NCI-H128 (cell line): Measurements from ENCODE around the gene GPRC5A.

ENCODE experiments used
- DNase-seq: peaks from one replicate; lab custom pipeline; 2025; ENCODE audit not compliant: unreplicated experiment; lab: John Stamatoyannopoulos, UW

Gene GPRC5A

GRCh38 chr12:12885096-12885792 is 6.1 kb upstream of the GPRC5A start:
- DNase-seq: no peak

DNA sequence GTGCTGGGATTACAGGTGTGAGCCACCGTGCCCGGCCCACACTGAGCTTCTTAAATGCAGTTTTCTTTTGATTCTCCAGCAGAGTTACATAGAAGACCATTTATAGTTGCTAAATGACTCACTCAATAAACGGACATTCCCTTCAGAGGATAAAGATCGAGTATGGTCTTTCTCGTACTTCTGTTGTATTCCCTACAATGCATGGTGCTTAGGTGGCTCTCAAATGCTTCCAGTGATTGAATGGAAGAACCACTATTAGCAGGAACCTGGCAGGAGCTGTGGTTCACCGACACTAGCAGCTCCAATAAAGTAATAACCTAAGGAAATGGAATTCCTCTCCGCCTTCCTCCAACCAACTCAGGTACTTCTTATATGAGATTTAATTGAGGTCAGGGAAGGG is 3.9 kb upstream of the GPRC5A start:
- no peak for DNase-seq

GRCh38 chr12:12889701-12890100 is 1.7 kb upstream of the GPRC5A start:
- DNase-seq: no peak

- DNase-seq: peak; percentile 48
These were observed 751 bp upstream of the GPRC5A start for GRCh38 chr12:12890543-12891079.

DNA sequence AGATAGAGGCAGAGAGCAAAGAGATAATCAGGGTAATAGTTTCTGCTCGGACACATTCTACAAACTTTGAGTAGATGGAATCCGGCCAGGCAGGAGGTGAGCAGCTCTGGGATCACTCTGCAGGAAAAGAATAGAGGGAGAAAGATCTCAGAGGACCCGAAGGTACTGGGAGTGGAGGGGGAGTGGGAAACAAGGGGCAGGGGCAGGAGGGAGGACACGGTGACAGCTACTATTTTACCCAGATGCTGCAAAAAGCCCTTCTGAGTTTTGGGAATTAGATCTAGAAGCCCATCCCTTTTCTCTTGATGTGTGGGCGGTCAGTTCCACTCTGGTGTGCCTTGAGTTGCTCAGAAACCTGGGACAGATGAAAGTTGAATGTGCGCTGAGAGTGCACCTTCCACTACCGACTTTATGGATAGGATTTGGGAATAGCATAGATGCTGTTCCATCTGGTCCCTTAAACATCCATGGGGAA is 556 bp downstream of the GPRC5A start:
- no peak for DNase-seq

DNA sequence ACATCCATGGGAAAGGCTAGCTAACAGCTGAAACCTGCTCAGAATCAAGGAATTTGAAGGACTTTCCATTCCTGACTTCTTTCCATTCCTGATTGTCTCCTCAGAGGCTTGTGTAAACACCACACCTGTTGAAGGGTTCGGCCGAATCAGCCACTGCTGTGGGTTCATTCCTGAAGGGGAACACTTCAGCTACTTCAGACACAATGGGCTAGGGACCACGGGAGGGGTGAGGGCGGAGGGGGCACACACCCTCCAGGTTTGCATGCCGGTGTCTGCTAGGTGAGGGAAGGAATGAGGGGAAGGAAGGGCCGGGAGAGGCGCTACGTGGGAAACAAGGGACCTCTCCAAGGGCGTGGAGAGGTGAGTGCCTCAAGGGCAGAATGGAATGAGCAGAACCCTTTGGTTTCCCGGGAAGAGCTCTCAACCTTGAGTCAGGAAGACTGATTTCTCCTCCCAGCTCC is 1.3 kb downstream of the GPRC5A start:
- DNase-seq: no peak

GRCh38 chr12:12893438-12893837 is 2.1 kb downstream of the GPRC5A start:
- no peak for DNase-seq

DNA sequence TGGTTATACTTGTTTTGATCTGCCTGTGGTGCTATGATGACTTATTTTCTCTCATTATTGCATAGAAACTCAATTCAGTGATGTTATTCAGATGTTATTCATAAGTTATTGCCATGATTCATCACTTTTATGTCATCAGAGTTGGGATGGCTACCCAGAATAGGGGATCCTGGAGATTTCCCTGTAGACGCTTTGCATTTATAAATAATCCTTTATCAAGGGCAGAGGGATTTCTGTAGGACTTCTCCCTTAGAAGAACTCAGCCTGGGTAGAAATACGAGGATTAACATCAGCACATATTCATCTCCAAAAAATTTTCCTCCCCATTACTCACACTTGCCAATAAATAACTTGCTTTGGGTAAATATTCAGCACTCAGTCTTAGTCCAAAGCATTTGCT is 4.9 kb downstream of the GPRC5A start:
- DNase-seq: no peak

DNA sequence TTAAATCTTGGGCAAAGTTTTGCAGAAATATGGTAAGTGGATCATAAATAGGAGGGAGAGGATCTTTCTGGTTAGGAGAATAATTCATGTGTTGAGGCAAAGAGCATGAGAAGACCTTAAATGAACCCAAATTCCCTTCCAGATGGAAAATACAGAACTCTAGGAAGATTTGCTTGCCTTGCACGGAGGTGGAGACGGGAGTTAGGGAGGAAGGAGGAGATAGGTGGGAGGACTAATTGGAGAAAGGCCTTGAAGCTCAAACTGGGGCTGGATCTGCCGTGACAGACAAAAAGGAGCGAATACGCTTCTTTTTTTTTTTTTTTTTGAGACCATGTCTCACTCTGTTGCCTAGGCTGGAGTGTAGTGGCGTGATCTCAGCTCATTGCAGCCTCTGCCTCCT is 5.9 kb downstream of the GPRC5A start:
- DNase-seq: no peak

DNA sequence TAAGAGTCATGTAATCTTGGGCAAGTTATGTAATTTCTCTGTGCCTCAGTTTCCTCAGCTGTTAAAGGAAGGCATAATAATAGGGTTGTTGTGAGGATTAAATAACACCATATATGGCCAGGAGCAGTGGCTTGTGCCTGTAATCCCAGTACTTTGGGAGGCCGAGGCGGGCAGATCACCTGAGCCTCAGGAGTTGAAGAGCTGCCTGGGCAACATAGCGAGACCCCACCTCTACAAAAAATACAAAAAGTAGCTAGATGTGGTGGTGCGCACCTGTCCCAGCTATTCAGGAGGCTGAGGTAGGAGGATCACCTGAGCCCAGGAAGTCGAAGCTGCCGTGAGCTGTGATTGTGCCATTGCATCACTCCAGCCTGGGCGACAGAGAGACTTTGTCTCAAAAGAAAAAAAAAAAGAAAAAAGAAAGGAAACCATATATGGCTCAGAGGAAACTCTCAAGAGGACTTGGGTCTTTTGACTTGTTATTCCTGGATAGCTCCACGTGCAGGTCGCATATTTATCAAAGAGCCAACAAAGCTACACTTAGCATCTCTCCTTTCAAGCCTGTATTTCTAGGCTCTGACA is 6.9 kb downstream of the GPRC5A start:
- no peak for DNase-seq

DNA sequence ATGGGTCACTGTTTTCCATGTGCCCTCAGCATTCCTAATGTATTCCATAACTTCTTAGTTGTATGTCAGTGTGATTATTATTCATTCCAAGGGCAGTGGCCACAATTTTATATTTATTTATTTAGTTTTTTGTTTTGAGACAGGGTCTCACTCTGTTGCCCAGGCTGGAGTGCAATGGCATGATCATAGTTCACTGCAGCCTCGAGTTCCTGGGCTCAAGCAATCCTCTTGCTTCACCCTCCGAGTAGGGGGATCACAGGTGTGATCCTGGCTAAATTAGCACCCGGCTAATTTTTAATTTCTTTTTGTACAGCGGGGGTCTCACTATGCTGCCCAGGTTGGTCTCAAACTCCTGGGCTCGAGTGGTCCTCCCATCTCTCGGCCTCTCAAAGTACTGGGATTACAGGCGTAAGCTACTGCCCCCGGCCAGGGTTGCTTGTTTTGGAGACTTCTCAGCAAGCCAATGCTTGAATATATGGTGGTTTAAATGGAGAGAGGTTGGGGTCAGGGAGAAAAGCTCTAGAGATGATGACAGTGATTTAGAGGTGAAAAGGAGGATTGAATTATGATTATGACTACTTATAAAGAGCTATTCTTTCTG is 7.6 kb downstream of the GPRC5A start:
- no peak for DNase-seq

DNA sequence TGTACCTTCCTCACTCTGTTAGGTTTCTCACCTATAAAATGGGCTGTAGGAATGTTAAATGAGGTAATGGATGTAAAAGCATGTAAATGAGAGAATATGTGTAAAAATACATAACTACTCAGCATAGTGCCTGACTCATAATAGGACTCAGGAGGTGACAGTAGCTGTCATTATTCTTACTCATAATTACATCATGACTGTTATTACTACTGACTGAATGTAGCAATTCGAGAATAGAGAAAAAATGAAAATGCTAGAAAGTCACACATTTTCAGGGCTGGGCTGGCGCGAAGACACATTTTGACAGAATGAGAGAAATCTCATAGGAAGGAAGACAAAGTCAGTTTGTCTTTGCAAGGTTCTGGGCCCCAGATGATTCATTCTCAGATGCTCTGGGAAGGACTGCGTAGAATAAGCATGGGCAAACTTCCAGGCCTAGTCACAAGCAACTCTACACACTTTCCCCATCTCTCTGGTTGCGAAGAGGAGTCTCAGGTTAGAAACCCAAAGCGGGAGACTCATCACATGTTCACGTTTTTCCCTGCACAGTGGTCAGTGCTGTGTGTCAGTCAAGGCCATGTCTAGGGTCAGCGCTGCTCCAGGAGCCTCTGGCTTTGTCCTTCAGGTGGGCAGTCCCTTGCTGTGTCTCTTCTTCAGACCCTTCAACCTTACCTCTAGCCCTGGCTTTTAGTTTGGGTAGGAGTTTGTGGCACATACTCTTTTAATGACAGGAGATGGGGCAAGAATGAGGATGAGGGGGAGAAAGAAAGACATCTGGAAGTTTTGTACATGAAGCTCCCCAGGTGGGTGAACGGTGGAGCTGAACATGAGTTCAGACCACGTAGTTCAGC is 8.4 kb downstream of the GPRC5A start:
- DNase-seq: no peak

- DNase-seq: no peak
These were observed 9.4 kb downstream of the GPRC5A start for GRCh38 chr12:12900786-12901157.

GRCh38 chr12:12901158-12901791 is 9.9 kb downstream of the GPRC5A start:
- DNase-seq: no peak

- DNase-seq: no peak
These were observed 10.7 kb downstream of the GPRC5A start for GRCh38 chr12:12902036-12902435.

GRCh38 chr12:12903642-12904609 is 12.6 kb downstream of the GPRC5A start:
- no peak for DNase-seq

GRCh38 chr12:12907552-12907951 is 16.2 kb downstream of the GPRC5A start:
- DNase-seq: no peak

DNA sequence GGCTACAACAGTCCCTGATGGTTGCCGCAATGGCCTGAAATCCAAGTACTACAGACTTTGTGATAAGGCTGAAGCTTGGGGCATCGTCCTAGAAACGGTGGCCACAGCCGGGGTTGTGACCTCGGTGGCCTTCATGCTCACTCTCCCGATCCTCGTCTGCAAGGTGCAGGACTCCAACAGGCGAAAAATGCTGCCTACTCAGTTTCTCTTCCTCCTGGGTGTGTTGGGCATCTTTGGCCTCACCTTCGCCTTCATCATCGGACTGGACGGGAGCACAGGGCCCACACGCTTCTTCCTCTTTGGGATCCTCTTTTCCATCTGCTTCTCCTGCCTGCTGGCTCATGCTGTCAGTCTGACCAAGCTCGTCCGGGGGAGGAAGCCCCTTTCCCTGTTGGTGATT is 16.9 kb downstream of the GPRC5A start:
- no peak for DNase-seq

- DNase-seq: no peak
These were observed 17.3 kb downstream of the GPRC5A start for GRCh38 chr12:12908711-12909110.
